Progenitor cell of endocrine pancreas (in vitro differentiated cells): ENCODE results near the gene ANGPTL2. TPM values are rescaled to one million over a fixed set of nuclear protein-coding genes. Genes with fewer than 3 reads are reported as not detected.

Experiments
- DNase-seq: peaks from one replicate; pipeline ENCODE4 v3.0.0; 2021; ENCODE audit warnings: low spot score; ENCODE audit not compliant: unreplicated experiment
- H3K27ac Mint-ChIP-seq: 2 replicates; pipeline ENCODE4 v1.8.0; 2021; ENCODE audit warnings: mild to moderate bottlenecking, moderate library complexity, mixed read lengths
- H3K27me3 Mint-ChIP-seq: 2 replicates; pipeline ENCODE4 v1.8.0; 2021; ENCODE audit warnings: mixed read lengths
- H3K36me3 Mint-ChIP-seq: 2 replicates; pipeline ENCODE4 v1.8.0; 2022; ENCODE audit warnings: mixed read lengths; ENCODE audit not compliant: insufficient read depth
- H3K4me1 Mint-ChIP-seq: 2 replicates; pipeline ENCODE4 v1.8.0; 2021; ENCODE audit warnings: low read depth, mixed read lengths
- H3K4me3 Mint-ChIP-seq: 2 replicates; pipeline ENCODE4 v1.8.0; 2021; ENCODE audit warnings: low read depth, mild to moderate bottlenecking, moderate library complexity, mixed read lengths
- H3K9me3 Mint-ChIP-seq: 2 replicates; pipeline ENCODE4 v1.8.0; 2021; ENCODE audit warnings: low read depth, mixed read lengths
- total RNA-seq: library from RNA; stranded (reverse); gene quantifications from 2 replicates; pipeline ENCODE4 v1.2.1, GENCODE V29; 2021
- TF ChIP-seq, protein P1 (sequence below): fragments of 200-600 bp; sonication (generic); IDR thresholded peaks from one replicate; pipeline ENCODE4 v1.5.0; 2021; ENCODE audit warnings: antibody characterized with exemption, mild to moderate bottlenecking; ENCODE audit not compliant: unreplicated experiment

The ANGPTL2 gene
- total RNA-seq, 1 donor from 2014 or later = 4.7 TPM

DNA sequence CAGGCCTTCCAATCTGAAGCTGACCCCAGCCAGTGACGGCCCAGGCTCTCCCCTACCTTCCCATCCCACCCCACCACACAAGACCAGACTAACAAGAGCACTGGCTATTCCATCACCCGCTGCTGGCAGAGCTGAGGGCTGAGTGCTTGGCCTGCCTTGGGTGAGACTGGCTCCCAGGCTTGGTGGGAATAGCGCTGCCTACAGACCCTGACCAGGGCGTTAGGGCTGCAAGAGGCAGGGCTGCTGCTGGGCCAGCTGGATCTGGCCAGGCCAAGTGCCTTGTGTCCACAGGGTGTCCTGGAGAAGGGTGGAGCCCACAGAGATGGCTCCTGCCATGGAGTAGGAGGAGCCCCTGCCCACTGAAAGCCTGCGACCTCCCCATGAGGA, 31.6 kb upstream of the ANGPTL2 start:
- no peaks in the 10 kb centered on the region for H3K36me3 Mint-ChIP-seq
- no peaks in the 10 kb centered on the region for H3K4me1 Mint-ChIP-seq
- no peak overlapping the region for H3K27ac Mint-ChIP-seq
- no peaks in the 10 kb centered on the region for H3K9me3 Mint-ChIP-seq
- no peaks in the 10 kb centered on the region for H3K27me3 Mint-ChIP-seq
- no peak for DNase-seq
- TF ChIP-seq, protein P1, sequence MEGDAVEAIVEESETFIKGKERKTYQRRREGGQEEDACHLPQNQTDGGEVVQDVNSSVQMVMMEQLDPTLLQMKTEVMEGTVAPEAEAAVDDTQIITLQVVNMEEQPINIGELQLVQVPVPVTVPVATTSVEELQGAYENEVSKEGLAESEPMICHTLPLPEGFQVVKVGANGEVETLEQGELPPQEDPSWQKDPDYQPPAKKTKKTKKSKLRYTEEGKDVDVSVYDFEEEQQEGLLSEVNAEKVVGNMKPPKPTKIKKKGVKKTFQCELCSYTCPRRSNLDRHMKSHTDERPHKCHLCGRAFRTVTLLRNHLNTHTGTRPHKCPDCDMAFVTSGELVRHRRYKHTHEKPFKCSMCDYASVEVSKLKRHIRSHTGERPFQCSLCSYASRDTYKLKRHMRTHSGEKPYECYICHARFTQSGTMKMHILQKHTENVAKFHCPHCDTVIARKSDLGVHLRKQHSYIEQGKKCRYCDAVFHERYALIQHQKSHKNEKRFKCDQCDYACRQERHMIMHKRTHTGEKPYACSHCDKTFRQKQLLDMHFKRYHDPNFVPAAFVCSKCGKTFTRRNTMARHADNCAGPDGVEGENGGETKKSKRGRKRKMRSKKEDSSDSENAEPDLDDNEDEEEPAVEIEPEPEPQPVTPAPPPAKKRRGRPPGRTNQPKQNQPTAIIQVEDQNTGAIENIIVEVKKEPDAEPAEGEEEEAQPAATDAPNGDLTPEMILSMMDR = no peak
- H3K4me3 Mint-ChIP-seq = no peak overlapping the region

DNA sequence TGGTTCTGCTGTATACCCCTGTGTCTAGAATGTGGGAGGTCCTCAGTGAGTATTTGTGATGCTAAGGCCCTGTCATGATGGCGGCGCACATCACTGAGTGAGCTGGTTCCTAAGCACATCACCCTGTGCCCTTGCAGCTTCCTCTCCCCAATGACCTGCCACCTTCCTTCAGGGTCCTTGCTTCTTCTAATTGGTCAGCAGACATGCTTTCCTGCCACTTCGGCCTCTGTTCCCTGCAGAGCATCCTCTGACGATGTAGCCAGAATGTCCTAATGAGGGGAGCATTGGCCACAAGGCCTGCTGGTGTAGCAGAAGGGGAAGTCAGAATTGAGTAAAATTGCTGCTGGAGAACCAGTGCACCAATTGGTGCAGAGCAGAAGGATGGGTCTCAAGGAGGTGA, 31.1 kb upstream of the ANGPTL2 start:
- Mint-ChIP-seq H3K36me3 (no peaks in the 10 kb centered on the region), H3K4me3 (no peak overlapping the region)
- TF ChIP-seq, protein P1 = no peak

DNA sequence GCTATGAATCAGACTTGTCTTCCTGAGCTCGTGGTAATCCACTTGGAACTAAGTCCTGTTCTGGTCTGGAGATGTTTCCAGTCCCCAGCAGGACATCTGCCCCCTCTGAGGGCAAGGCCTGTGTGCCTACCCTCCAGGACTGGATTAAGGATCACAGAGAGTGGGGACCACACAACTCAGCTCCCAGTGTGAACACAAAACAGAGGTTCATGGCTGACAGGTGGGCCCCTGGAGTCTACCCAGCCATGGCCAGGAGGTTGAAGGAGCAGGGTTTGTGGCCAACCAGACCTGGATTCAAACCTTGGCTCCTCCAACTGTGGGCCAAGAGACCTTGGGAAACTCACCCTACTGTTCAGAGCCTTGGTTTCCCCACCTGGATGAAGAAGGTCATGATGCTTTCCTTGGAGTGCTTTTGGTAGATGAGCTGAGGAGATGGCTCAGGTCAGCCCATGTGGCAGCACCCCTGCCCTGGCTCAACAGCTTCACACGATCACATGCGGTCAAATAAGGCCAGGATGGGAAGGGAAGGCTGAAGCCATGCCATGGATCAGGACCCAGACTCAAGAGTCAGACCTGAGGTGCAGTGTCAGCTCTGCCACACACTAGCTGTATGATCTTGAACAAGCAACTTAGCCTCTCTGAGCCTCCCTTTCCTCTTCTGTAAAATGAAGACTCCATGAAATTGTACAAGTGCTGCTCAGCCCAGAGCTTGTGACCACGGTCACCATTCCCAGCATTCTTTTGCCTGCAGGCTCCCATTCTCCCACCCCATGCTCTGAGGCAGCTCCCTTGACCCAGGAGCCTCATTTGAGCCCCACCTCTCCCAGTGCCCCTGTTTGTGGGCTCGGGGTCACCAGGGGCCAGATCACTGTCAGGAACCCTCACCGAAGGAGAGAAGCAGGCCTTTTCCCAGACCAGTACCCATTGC, 27.3 kb upstream of the ANGPTL2 start:
- Mint-ChIP-seq H3K4me3 (no peak overlapping the region), H3K27me3 (no peaks in the 10 kb centered on the region), H3K9me3 (no peaks in the 10 kb centered on the region), H3K36me3 (no peaks in the 10 kb centered on the region), H3K4me1 (no peaks in the 10 kb centered on the region), H3K27ac (no peak overlapping the region)
- TF ChIP-seq, protein P1 = no peak
- no peak for DNase-seq

More for the DNA sequence above, 31.1 kb upstream of the ANGPTL2 start:
- Mint-ChIP-seq H3K27ac (no peak overlapping the region), H3K27me3 (no peaks in the 10 kb centered on the region), H3K9me3 (no peaks in the 10 kb centered on the region), H3K4me1 (no peaks in the 10 kb centered on the region)
- no peak for DNase-seq

DNA sequence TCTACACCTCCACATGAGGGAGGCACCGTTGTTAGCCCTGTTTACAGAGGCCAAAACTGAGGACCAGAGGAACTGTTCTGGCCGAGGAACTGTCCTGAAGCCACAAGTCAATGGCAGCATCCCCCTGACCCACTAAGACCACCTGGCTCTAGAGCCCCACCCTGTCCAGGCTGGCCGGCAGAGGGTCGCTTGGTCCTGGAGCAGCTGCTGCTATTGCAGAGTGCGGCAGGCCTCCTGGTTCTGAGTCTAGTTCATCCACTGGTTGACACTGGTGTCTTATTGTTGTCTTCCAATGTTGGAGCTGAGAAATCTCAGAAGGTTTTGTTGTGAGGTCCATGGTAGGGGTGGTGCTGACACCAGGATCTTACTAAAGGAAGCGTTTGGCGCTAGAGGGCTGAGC, 26.6 kb upstream of the ANGPTL2 start:
- H3K27ac Mint-ChIP-seq = no peak overlapping the region
- H3K27me3 Mint-ChIP-seq = no peaks in the 10 kb centered on the region
- no peaks in the 10 kb centered on the region for H3K36me3 Mint-ChIP-seq
- no peaks in the 10 kb centered on the region for H3K4me1 Mint-ChIP-seq
- no peaks in the 10 kb centered on the region for H3K9me3 Mint-ChIP-seq
- DNase-seq = no peak
- no peak overlapping the region for H3K4me3 Mint-ChIP-seq
- TF ChIP-seq, protein P1 = no peak

DNA sequence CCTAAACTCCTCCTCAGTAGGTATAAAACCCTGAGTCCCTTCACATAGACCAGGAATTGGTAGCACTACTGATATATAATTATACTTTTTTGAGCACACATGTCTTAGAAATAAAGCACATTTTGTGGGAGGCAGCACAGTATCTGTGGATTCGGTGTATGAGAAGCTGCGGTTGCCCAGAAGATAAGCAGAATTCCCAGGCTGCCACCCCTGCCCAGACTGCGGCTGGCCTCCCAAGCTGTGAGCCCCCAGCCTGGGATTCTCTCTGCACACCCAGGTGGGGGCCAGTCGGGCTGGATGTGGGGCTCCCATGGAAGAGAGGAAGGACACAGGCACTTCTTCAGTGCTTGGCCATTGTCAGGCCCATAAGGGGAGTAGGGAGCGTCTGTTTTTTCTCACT, 25.6 kb upstream of the ANGPTL2 start:
- DNase-seq = no peak
- Mint-ChIP-seq H3K27me3 (no peaks in the 10 kb centered on the region), H3K9me3 (no peaks in the 10 kb centered on the region), H3K27ac (no peak overlapping the region), H3K4me1 (no peaks in the 10 kb centered on the region), H3K36me3 (no peaks in the 10 kb centered on the region), H3K4me3 (no peak overlapping the region)
- TF ChIP-seq, protein P1 = no peak
